IPS-NIHi7 (cell line): ENCODE results near the gene CCDC69.
"Not testable (repeated sequence)": the region's sequence is repeated elsewhere in the genome, so short reads cannot be mapped to it uniquely, and the experiment has no call there.

Experiments used
- DNase-seq: peaks from one replicate; pipeline ENCODE4 v3.0.0; 2012; ENCODE audit warnings: mixed read lengths; ENCODE audit errors: extremely low spot score

CCDC69 gene

GRCh38 chr5:151223447-151224264, at the start of gene CCDC69:
CCDC69 (minus strand) TSS chr5:151224092; CDS start chr5:151223970, 122 bp downstream.
- DNase-seq = peak; percentile 89

GRCh38 chr5:151271336-151271735, 47.4 kb upstream of the CCDC69 start:
- DNase-seq = no peak

- DNase-seq = no peak
Observed at GRCh38 chr5:151270599-151270998, 46.7 kb upstream of the CCDC69 start.

- no peak for DNase-seq
Observed at GRCh38 chr5:151267491-151268260, 43.8 kb upstream of the CCDC69 start.

GRCh38 chr5:151264113-151264512, 40.2 kb upstream of the CCDC69 start:
- peak; percentile 24 for DNase-seq

- no peak for DNase-seq
Observed at GRCh38 chr5:151262532-151262931, 38.6 kb upstream of the CCDC69 start.

- no peak for DNase-seq
Observed at GRCh38 chr5:151259931-151260330, 36.0 kb upstream of the CCDC69 start.

- no peak for DNase-seq
Observed at GRCh38 chr5:151258816-151259215, 34.9 kb upstream of the CCDC69 start.

GRCh38 chr5:151258201-151258611, 34.3 kb upstream of the CCDC69 start:
- DNase-seq = no peak

- DNase-seq = no peak
Observed at GRCh38 chr5:151257731-151258181, 33.9 kb upstream of the CCDC69 start.

- no peak for DNase-seq
Observed at GRCh38 chr5:151255621-151256286, 31.9 kb upstream of the CCDC69 start.

- DNase-seq = not testable (repeated sequence)
Observed at GRCh38 chr5:151254990-151255389, 31.1 kb upstream of the CCDC69 start.

- no peak for DNase-seq
Observed at GRCh38 chr5:151254556-151254955, 30.7 kb upstream of the CCDC69 start.

- DNase-seq = no peak
Observed at GRCh38 chr5:151253605-151253950, 29.7 kb upstream of the CCDC69 start.

GRCh38 chr5:151252762-151253604, 29.1 kb upstream of the CCDC69 start, which contains the start of gene GM2A:
GM2A (plus strand) TSS chr5:151253185; CDS start chr5:151253217, 32 bp downstream.
- peak; percentile 97 for DNase-seq

GRCh38 chr5:151251621-151252020, 27.7 kb upstream of the CCDC69 start:
- DNase-seq = no peak

- DNase-seq = no peak
Observed at GRCh38 chr5:151251001-151251551, 27.2 kb upstream of the CCDC69 start.

- no peak for DNase-seq
Observed at GRCh38 chr5:151250346-151251000, 26.6 kb upstream of the CCDC69 start.

GRCh38 chr5:151249281-151249680, 25.4 kb upstream of the CCDC69 start:
- no peak for DNase-seq

GRCh38 chr5:151248651-151249050, 24.8 kb upstream of the CCDC69 start:
- no peak for DNase-seq
